ENCODE results near the gene BBS12. TPM values are rescaled to one million over a fixed set of nuclear protein-coding genes. Genes with fewer than 3 reads are reported as not detected.

Gene BBS12
- total RNA-seq, 2 experiments from 2014 or later, result 1.8 to 3.2 TPM

DNA sequence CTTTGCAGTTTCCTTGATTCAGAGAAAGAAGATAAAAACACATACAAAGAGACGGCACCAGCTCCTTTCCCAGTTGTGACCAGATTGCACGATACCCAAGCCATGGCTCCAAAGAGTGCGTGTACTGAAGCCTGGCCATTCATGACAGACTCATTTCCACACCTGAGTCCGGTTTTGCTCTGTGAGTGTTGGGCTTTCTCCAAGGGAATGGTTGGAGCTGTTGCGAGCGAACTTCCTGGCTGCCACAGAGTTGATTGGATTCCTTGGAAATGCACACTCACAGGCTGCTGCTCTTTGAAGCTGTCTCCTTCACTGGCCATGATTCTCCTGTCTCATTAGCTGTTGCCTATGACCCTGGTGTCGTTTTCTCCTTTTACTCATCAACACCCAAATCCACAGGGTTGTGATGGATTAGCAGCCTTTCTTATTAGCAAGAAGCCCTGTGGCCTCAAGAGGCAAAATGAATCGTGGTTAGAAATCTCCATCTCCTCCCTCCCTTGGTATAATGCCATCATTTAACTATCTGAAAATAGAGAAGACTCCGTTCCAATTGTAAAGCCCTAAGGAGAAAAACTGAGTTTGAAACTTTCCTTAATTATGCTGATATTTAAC lies 43.9 kb upstream of the BBS12 start:
- H3K79me2 ChIP-seq (ENCODE audit: insufficient read depth, low read depth, low read length), result no peaks in the 10 kb centered on the region
- ChIA-PET POLR2A (no interaction called here), CTCF (ENCODE audit: unreplicated experiment) (no interaction called here)
- DNase-seq (ENCODE audit: low spot score), result no peak
- intact Hi-C loops (cut with micrococcal nuclease; ENCODE audit: unreplicated experiment), result no loop called here
- H3K9me3 ChIP-seq (ENCODE audit: low read length), result no peaks in the 10 kb centered on the region
- no peaks in the 10 kb centered on the region for H3K9me2 ChIP-seq (ENCODE audit: insufficient read depth, low read length)
- H4K20me1 ChIP-seq (ENCODE audit: insufficient read depth, low read length), result no peaks in the 10 kb centered on the region
- BruUV-seq (replicated peaks), result no TSS peak
- H3K27ac ChIP-seq (ENCODE audit: low read depth, low read length, poor library complexity, severe bottlenecking), result no peak overlapping the region
- no peak overlapping the region for H3K4me3 ChIP-seq (ENCODE audit: low read depth, low read length, poor library complexity, severe bottlenecking)
- no peaks in the 10 kb centered on the region for H3K36me3 ChIP-seq (ENCODE audit: insufficient read depth, low read length)
- no peak overlapping the region for H2AFZ ChIP-seq (ENCODE audit: low read length)
- no peak overlapping the region for H3K4me2 ChIP-seq (ENCODE audit: low read length)
- TF ChIP-seq, protein P1, sequence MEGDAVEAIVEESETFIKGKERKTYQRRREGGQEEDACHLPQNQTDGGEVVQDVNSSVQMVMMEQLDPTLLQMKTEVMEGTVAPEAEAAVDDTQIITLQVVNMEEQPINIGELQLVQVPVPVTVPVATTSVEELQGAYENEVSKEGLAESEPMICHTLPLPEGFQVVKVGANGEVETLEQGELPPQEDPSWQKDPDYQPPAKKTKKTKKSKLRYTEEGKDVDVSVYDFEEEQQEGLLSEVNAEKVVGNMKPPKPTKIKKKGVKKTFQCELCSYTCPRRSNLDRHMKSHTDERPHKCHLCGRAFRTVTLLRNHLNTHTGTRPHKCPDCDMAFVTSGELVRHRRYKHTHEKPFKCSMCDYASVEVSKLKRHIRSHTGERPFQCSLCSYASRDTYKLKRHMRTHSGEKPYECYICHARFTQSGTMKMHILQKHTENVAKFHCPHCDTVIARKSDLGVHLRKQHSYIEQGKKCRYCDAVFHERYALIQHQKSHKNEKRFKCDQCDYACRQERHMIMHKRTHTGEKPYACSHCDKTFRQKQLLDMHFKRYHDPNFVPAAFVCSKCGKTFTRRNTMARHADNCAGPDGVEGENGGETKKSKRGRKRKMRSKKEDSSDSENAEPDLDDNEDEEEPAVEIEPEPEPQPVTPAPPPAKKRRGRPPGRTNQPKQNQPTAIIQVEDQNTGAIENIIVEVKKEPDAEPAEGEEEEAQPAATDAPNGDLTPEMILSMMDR (conservative IDR thresholded peaks at IDR 0.05; ENCODE audit: low read length), result no peak
- no peak for TF ChIP-seq EZH2phosphoT487 (IDR thresholded peaks at IDR 0.05; ENCODE audit: borderline replicate concordance, low read depth, low read length)
- H3K4me1 ChIP-seq (ENCODE audit: insufficient read depth, low read length, poor library complexity, severe bottlenecking), result no peaks in the 10 kb centered on the region

DNA sequence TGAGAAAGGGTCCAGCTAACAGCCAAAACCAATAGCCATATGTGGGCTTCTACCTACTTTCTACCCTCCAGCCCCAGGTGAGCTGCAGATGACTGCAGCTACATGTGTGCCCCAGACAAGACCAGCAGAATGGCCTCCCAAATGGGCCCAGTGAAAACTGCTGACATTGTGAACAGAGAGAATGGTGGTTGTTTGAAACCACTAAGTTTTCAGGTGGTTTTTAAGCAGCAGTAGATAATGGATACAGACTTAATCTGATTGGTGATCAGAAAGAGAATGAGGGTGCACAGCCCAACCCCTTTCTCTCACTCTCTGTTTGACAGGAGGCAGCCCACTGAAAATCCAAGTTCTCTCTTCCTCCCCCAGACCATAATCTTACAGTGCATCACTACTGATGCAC lies 42.5 kb upstream of the BBS12 start:
- H2AFZ ChIP-seq (ENCODE audit: low read length), result no peak overlapping the region
- no peaks in the 10 kb centered on the region for H3K79me2 ChIP-seq (ENCODE audit: insufficient read depth, low read depth, low read length)
- no peak for DNase-seq (ENCODE audit: low spot score)
- intact Hi-C loops (cut with micrococcal nuclease; ENCODE audit: unreplicated experiment), result no loop called here
- H3K36me3 ChIP-seq (ENCODE audit: insufficient read depth, low read length), result no peaks in the 10 kb centered on the region
- H3K4me2 ChIP-seq (ENCODE audit: low read length), result no peak overlapping the region
- TF ChIP-seq, protein P1 (conservative IDR thresholded peaks at IDR 0.05; ENCODE audit: low read length), result no peak
- TF ChIP-seq EZH2phosphoT487 (IDR thresholded peaks at IDR 0.05; ENCODE audit: borderline replicate concordance, low read depth, low read length), result no peak
- no TSS peak for BruUV-seq (replicated peaks)
- POLR2A ChIA-PET, result no interaction called here
- H3K27ac ChIP-seq (ENCODE audit: low read depth, low read length, poor library complexity, severe bottlenecking), result no peak overlapping the region
- CTCF ChIA-PET (ENCODE audit: unreplicated experiment), result no interaction called here
- H3K4me1 ChIP-seq (ENCODE audit: insufficient read depth, low read length, poor library complexity, severe bottlenecking), result no peaks in the 10 kb centered on the region
- no peaks in the 10 kb centered on the region for H4K20me1 ChIP-seq (ENCODE audit: insufficient read depth, low read length)
- H3K4me3 ChIP-seq (ENCODE audit: low read depth, low read length, poor library complexity, severe bottlenecking), result no peak overlapping the region
- no peaks in the 10 kb centered on the region for H3K9me2 ChIP-seq (ENCODE audit: insufficient read depth, low read length)
- H3K9me3 ChIP-seq (ENCODE audit: low read length), result no peaks in the 10 kb centered on the region

DNA sequence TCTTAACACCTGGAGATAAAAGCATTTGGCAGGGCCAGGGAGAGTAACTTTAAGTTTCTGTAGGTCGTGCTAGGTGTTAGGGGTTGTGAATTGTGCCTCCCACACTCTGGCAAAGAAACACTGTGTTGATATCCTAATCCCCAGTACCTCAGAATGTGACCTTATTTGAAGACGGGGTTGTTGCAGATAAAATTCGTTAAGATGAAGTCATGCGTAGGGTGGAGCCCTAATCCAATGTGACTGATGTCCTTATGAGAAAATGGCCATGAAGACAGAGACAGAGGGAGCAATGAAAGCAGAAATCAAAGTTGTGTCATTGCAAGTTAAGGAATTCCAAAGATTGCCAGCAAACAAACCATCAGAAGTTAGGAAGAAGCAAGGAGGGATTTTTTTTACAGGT lies 40.5 kb upstream of the BBS12 start:
- intact Hi-C loops (cut with micrococcal nuclease; ENCODE audit: unreplicated experiment), result no loop called here
- POLR2A ChIA-PET, result no interaction called here
- H3K36me3 ChIP-seq (ENCODE audit: insufficient read depth, low read length), result no peaks in the 10 kb centered on the region
- no peak overlapping the region for H2AFZ ChIP-seq (ENCODE audit: low read length)
- H3K4me2 ChIP-seq (ENCODE audit: low read length), result no peak overlapping the region
- no TSS peak for BruUV-seq (replicated peaks)
- TF ChIP-seq EZH2phosphoT487 (IDR thresholded peaks at IDR 0.05; ENCODE audit: borderline replicate concordance, low read depth, low read length), result no peak
- TF ChIP-seq, protein P1 (conservative IDR thresholded peaks at IDR 0.05; ENCODE audit: low read length), result no peak
- H3K9me3 ChIP-seq (ENCODE audit: low read length), result no peaks in the 10 kb centered on the region
- CTCF ChIA-PET (ENCODE audit: unreplicated experiment), result no interaction called here
- no peaks in the 10 kb centered on the region for H3K4me1 ChIP-seq (ENCODE audit: insufficient read depth, low read length, poor library complexity, severe bottlenecking)
- H3K9me2 ChIP-seq (ENCODE audit: insufficient read depth, low read length), result no peaks in the 10 kb centered on the region
- no peak overlapping the region for H3K4me3 ChIP-seq (ENCODE audit: low read depth, low read length, poor library complexity, severe bottlenecking)
- H4K20me1 ChIP-seq (ENCODE audit: insufficient read depth, low read length), result no peaks in the 10 kb centered on the region
- DNase-seq (ENCODE audit: low spot score), result no peak
- H3K79me2 ChIP-seq (ENCODE audit: insufficient read depth, low read depth, low read length), result no peaks in the 10 kb centered on the region
- no peak overlapping the region for H3K27ac ChIP-seq (ENCODE audit: low read depth, low read length, poor library complexity, severe bottlenecking)

All from OCI-LY7 (cell line).